ENCODE data around the gene MUC12.

DNA sequence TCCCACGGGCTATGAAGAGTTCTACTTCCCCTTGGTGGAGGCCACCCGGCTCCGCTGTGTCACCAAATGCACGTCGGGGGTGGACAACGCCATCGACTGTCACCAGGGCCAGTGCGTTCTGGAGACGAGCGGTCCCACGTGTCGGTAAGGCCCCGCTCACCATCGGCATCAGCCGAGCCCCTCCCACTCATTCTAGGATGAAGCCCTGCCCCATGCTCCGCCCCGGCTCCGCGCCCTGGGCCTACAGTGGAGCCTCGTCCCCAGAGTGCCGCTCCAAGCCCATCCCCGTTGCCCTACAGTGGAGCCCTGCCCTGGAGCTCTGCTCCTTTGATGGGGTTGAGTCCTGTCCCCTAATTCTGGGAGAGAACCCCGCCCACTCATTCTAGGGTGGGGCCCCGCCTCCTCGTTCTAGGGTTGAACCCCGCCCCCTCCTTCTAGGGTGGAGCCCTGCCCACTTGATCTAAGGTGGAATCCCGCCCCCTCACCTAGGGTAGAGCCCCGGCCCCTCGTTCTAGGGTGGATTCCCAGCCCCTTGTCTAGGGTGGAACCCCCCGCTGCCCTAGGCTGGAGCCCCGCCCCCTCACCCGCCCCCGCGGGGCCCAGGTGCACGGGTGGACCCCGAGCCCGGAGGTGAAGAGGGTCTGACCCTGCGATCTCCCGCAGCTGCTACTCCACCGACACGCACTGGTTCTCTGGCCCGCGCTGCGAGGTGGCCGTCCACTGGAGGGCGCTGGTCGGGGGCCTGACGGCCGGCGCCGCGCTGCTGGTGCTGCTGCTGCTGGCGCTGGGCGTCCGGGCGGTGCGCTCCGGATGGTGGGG lies 3.4 kb upstream of the MUC12 start:
- TF ChIP-seq CTCF (IDR thresholded peaks at IDR 0.05) (peak; percentile 49 to 80 (median 51)), EP300 (IDR thresholded peaks at IDR 0.05) (no peak)

All from esophagus muscularis mucosa (tissue), 3 donors.